ENCODE data around the gene CNNM4.
A peak's percentile ranks its signal among the peaks of the same experiment; 100 is the strongest.

The CNNM4 gene

DNA sequence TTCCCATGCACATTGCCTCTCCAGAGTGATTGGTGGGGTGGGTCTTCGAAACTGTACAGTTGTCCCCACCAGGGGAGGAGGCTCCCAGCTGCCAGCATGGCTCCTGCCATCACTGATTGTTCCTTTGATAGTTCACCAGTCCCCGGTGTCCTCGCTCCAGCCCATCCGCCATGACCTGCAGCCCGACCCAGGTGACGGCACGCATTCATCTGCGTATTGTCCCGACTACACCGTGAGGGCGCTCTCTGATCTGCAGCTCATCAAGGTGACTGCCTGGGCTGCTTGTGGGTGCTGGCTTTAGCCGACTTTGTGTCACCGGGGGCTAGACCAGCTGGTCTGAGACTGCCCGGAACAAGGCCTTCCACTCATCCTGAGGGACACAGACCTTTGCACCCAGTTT lies 67.7 kb downstream of the CNNM4 start:
- Mint-ChIP-seq H3K36me3 (ENCODE audit: low read depth) (peaks cover 34% of the 10 kb centered on the region), H3K4me3 (no peak overlapping the region), H3K27me3 (ENCODE audit: low read depth) (no peaks in the 10 kb centered on the region), H3K27ac (no peak overlapping the region), H3K9me3 (no peaks in the 10 kb centered on the region), H3K4me1 (peaks cover 32% of the 10 kb centered on the region)
- TF ChIP-seq, protein P1, sequence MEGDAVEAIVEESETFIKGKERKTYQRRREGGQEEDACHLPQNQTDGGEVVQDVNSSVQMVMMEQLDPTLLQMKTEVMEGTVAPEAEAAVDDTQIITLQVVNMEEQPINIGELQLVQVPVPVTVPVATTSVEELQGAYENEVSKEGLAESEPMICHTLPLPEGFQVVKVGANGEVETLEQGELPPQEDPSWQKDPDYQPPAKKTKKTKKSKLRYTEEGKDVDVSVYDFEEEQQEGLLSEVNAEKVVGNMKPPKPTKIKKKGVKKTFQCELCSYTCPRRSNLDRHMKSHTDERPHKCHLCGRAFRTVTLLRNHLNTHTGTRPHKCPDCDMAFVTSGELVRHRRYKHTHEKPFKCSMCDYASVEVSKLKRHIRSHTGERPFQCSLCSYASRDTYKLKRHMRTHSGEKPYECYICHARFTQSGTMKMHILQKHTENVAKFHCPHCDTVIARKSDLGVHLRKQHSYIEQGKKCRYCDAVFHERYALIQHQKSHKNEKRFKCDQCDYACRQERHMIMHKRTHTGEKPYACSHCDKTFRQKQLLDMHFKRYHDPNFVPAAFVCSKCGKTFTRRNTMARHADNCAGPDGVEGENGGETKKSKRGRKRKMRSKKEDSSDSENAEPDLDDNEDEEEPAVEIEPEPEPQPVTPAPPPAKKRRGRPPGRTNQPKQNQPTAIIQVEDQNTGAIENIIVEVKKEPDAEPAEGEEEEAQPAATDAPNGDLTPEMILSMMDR (IDR thresholded peaks at IDR 0.05; ENCODE audit: unreplicated experiment in 3 of 3): no peak

DNA sequence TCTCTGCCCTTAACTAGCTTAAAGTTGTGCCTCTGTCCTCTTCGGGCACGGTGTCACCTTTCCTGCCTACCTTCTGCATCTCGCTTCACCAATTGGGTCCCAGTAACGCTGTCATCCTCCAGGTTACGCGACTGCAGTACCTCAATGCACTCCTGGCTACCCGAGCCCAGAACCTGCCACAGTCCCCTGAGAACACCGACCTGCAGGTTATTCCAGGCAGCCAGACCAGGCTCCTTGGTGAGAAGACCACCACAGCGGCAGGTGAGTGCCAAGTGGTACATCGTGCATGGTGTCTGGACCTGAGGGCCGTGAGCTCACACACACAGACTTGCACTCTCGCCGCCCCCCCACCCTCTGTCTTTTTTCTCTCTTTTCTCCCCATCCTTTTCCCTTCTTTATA lies 68.2 kb downstream of the CNNM4 start:
- H3K9me3 Mint-ChIP-seq: no peaks in the 10 kb centered on the region
- peaks cover 34% of the 10 kb centered on the region for H3K36me3 Mint-ChIP-seq (ENCODE audit: low read depth)
- H3K27me3 Mint-ChIP-seq (ENCODE audit: low read depth): no peaks in the 10 kb centered on the region
- no peak overlapping the region for H3K27ac Mint-ChIP-seq
- no peak overlapping the region for H3K4me3 Mint-ChIP-seq
- TF ChIP-seq, protein P1 (IDR thresholded peaks at IDR 0.05; ENCODE audit: unreplicated experiment in 3 of 3): no peak
- H3K4me1 Mint-ChIP-seq: peaks cover 31% of the 10 kb centered on the region

DNA sequence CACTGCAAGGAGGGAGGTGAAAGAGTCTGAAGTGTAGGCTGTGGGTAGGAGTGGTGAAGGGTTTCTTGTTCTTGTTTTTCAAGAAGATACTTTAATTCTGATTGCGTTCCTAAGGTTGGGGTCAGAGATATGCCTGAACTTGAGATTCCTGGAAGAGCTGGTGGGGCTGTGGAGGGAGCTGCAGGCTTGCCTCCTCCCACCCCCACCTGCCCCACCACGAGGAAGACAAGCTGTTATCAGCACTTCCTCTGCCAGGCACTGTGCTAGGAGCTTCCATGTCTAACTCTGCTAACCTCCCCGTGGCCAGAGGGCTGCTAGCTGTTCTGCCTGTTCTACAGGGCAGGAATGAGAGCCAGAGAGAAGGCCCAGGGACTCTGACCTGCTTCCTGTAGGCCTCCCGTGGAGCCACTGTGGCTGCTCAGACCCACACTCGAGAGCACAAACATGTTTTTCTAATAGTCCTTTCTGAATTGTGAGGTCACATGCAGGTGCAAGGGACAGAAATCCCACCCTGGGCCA lies 69.4 kb downstream of the CNNM4 start:
- TF ChIP-seq, protein P1 (IDR thresholded peaks at IDR 0.05; ENCODE audit: unreplicated experiment in 3 of 3): no peak
- H3K4me3 Mint-ChIP-seq: no peak overlapping the region
- H3K36me3 Mint-ChIP-seq (ENCODE audit: low read depth): peaks cover 38% of the 10 kb centered on the region
- H3K9me3 Mint-ChIP-seq: no peaks in the 10 kb centered on the region
- H3K4me1 Mint-ChIP-seq: peaks cover 22% of the 10 kb centered on the region
- no peak overlapping the region for H3K27ac Mint-ChIP-seq
- H3K27me3 Mint-ChIP-seq (ENCODE audit: low read depth): no peaks in the 10 kb centered on the region

DNA sequence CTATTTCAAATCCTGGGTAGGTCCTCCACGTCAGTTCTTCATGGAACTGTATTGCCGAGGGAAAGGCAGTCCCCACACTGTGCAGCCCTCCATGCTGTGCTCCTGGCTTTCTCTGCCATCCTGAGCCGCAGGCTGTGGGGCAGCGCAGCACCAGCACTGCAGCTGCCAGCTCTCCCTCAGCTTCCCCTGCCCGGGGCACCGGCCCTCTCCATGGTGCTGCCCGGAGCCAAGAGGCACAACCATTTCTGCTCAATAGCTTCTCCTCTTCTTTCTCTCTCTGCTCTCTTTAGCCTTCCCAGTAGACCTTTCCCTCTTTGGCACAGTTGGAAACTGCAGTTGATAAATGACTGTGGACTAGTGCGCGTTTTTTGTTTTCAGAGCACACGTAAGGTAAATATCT lies 71.0 kb downstream of the CNNM4 start:
- H3K4me3 Mint-ChIP-seq: no peak overlapping the region
- H3K36me3 Mint-ChIP-seq (ENCODE audit: low read depth): peaks cover 42% of the 10 kb centered on the region
- peak overlapping the region in 2 of 3 experiments; percentile 38 to 91 for H3K27ac Mint-ChIP-seq
- H3K27me3 Mint-ChIP-seq (ENCODE audit: low read depth): no peaks in the 10 kb centered on the region
- no peaks in the 10 kb centered on the region for H3K9me3 Mint-ChIP-seq
- TF ChIP-seq, protein P1 (IDR thresholded peaks at IDR 0.05; ENCODE audit: unreplicated experiment in 3 of 3): no peak
- H3K4me1 Mint-ChIP-seq: peaks cover 22% of the 10 kb centered on the region

DNA sequence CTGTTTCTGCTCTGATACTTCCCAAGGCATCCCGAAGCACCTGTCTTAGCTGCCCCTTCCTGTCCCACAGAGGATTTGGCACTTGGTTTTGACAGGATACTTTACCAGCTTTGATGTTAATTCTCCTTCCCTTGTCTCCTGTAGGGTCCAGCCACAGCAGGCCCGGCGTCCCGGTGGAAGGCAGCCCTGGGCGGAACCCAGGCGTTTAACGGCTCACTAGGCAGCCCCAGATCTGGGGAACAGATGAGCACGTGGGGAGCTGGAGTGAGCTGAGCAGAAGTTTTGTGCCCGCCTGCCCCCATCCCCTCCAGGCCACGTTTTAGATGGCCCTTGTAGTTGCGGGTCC lies 71.7 kb downstream of the CNNM4 start:
- Mint-ChIP-seq H3K9me3 (no peaks in the 10 kb centered on the region), H3K4me3 (no peak overlapping the region), H3K27ac (peak overlapping the region in 2 of 3 experiments; percentile 85 to 91), H3K4me1 (peaks cover 22% of the 10 kb centered on the region), H3K36me3 (ENCODE audit: low read depth) (peaks cover 46% of the 10 kb centered on the region), H3K27me3 (ENCODE audit: low read depth) (no peaks in the 10 kb centered on the region)
- TF ChIP-seq, protein P1 (IDR thresholded peaks at IDR 0.05; ENCODE audit: unreplicated experiment in 3 of 3): no peak

DNA sequence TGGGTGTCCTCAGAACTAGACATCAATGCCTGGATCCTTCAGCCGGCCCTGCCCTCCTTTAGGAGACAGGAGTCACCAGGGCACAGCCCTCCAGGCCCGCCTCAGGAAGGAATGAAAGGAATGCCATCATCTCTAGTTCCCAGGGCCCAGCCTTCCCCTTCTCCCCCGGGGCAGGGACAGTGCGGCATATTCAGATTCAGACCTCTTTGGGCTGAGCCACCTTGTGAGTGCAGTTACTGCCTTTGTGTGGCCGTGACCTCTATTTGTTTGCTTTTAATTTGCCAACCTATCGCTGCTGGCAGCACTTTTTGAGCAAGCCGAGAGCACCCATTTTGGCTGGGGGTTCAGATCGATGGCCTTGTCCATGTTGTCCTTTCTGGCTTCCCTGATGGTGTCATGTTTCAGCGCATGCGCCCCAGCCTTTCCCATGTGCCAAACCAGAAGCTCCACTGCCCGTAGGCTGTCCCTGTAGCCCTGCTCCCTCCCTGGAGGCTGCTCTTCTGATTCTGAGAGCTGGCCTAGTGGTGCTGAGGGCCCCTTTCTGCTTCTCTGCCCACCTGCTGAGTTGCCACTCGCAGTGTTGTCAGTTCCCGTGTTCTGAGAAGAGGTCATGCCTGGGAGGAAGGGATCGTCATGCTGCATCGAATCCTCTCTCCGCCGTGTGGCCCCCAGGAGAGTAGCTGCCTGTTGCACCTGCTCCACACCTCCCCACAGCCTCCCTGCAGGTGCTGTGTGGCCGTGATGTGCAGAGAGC lies 72.2 kb downstream of the CNNM4 start:
- Mint-ChIP-seq H3K27me3 (ENCODE audit: low read depth) (no peaks in the 10 kb centered on the region), H3K4me1 (peaks cover 22% of the 10 kb centered on the region), H3K9me3 (no peaks in the 10 kb centered on the region), H3K27ac (peak overlapping the region; percentile 85 to 94 (median 91)), H3K4me3 (peak overlapping the region; percentile 57 to 69 (median 60)), H3K36me3 (ENCODE audit: low read depth) (peaks cover 46% of the 10 kb centered on the region)
- TF ChIP-seq, protein P1 (IDR thresholded peaks at IDR 0.05; ENCODE audit: unreplicated experiment in 3 of 3): no peak

All from nephron (organoid).